B cell (primary cell): ENCODE data around the gene NTHL1.

ENCODE experiments used
- EZH2 ChIP-seq: IDR thresholded peaks from 2 replicates; pipeline ENCODE4 v1.6.1; 2012; ENCODE audit warnings: borderline replicate concordance, low read depth, mild to moderate bottlenecking, moderate library complexity, low read length; ENCODE audit not compliant: insufficient read depth, poor library complexity, severe bottlenecking
- TF ChIP-seq, protein P1 (sequence below): fragments of 200-600 bp; IDR thresholded peaks from one replicate; pipeline ENCODE4 v1.8.0; 2022; ENCODE audit warnings: antibody characterized with exemption, mild to moderate bottlenecking

GRCh38 chr16:2056681-2057407, 9.2 kb upstream of the NTHL1 start:
- TF ChIP-seq, protein P1, sequence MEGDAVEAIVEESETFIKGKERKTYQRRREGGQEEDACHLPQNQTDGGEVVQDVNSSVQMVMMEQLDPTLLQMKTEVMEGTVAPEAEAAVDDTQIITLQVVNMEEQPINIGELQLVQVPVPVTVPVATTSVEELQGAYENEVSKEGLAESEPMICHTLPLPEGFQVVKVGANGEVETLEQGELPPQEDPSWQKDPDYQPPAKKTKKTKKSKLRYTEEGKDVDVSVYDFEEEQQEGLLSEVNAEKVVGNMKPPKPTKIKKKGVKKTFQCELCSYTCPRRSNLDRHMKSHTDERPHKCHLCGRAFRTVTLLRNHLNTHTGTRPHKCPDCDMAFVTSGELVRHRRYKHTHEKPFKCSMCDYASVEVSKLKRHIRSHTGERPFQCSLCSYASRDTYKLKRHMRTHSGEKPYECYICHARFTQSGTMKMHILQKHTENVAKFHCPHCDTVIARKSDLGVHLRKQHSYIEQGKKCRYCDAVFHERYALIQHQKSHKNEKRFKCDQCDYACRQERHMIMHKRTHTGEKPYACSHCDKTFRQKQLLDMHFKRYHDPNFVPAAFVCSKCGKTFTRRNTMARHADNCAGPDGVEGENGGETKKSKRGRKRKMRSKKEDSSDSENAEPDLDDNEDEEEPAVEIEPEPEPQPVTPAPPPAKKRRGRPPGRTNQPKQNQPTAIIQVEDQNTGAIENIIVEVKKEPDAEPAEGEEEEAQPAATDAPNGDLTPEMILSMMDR = no peak
- TF ChIP-seq EZH2 = no peak
